ENCODE data around the gene RPS28. TPM values are rescaled to one million over a fixed set of nuclear protein-coding genes. Genes with fewer than 3 reads are reported as not detected.

Gene RPS28
- total RNA-seq, 1 experiment from 2014 or later = 1,515 TPM

GRCh38 chr19:8320564-8321066 lies 681 bp upstream of the RPS28 start:
- Mint-ChIP-seq H3K36me3 (ENCODE audit: insufficient read depth, unreplicated experiment) (peaks cover 61% of the 10 kb centered on the region), H3K4me3 (ENCODE audit: unreplicated experiment) (peak overlapping the region; percentile 100), H3K4me1 (ENCODE audit: low read depth, unreplicated experiment) (peaks cover 7% of the 10 kb centered on the region), H3K27me3 (ENCODE audit: insufficient read depth, unreplicated experiment) (no peaks in the 10 kb centered on the region), H3K9me3 (ENCODE audit: unreplicated experiment) (no peaks in the 10 kb centered on the region), H3K27ac (ENCODE audit: unreplicated experiment) (peak overlapping the region; percentile 99)
- TF ChIP-seq CTCF (IDR thresholded peaks at IDR 0.05; ENCODE audit: insufficient read depth in 1 of 2, low read depth in 1 of 2, low read length in 1 of 2, severe bottlenecking in 1 of 2, unreplicated experiment in 1 of 2) = no peak
- intact Hi-C loops (cut with micrococcal nuclease; ENCODE audit: unreplicated experiment) = loop anchor here (2.0 kb wide), 1 partner anchor 162 kb away; no protein-coding TSS in a partner anchor
- H3K9me3 ChIP-seq = no peaks in the 10 kb centered on the region
- H3K27me3 ChIP-seq (replicated peaks; ENCODE audit: control insufficient read depth, insufficient read depth, low read length) = no peaks in the 10 kb centered on the region
- H3K4me1 ChIP-seq = peaks cover 9% of the 10 kb centered on the region
- ChIA-PET CTCF (interaction anchor here (0.5 to 1.3 kb wide), 2 partner anchors 19 to 33 kb away, joined by 4 to 5 read pairs; no protein-coding TSS in a partner anchor), POLR2A (interaction anchor here (0.5 to 1.3 kb wide), 3 partner anchors 14 to 92 kb away, joined by 3 to 12 read pairs (median 3); partner anchors contain the start of gene MARCHF2)
- H3K36me3 ChIP-seq (ENCODE audit: control insufficient read depth, insufficient read depth, low read length) = peaks cover 4% of the 10 kb centered on the region
- no TSS peak for BruUV-seq (replicated peaks)
- H3K4me3 ChIP-seq (ENCODE audit: low read depth, low read length) = peak overlapping the region; percentile 79
- no peak for DNase-seq

- Mint-ChIP-seq H3K36me3 (ENCODE audit: insufficient read depth, unreplicated experiment) (peaks cover 71% of the 10 kb centered on the region), H3K4me1 (ENCODE audit: low read depth, unreplicated experiment) (peaks cover 7% of the 10 kb centered on the region), H3K4me3 (ENCODE audit: unreplicated experiment) (peak overlapping the region; percentile 100), H3K27me3 (ENCODE audit: insufficient read depth, unreplicated experiment) (no peaks in the 10 kb centered on the region), H3K9me3 (ENCODE audit: unreplicated experiment) (no peaks in the 10 kb centered on the region), H3K27ac (ENCODE audit: unreplicated experiment) (peak overlapping the region; percentile 99)
- no peaks in the 10 kb centered on the region for H3K27me3 ChIP-seq (replicated peaks; ENCODE audit: control insufficient read depth, insufficient read depth, low read length)
- DNase-seq = no peak
- ChIA-PET CTCF (interaction anchor here (0.6 to 1.1 kb wide), 2 partner anchors 13 to 55 kb away, joined by 3 read pairs; no protein-coding TSS in a partner anchor), POLR2A (interaction anchor here (0.6 to 0.8 kb wide), 3 partner anchors 7 to 17 kb away, joined by 5 to 9 read pairs (median 6); no protein-coding TSS in a partner anchor)
- peaks cover 9% of the 10 kb centered on the region for H3K4me1 ChIP-seq
- intact Hi-C loops (cut with micrococcal nuclease; ENCODE audit: unreplicated experiment) = loop anchor here (2.0 kb wide), 1 partner anchor 163 kb away; no protein-coding TSS in a partner anchor
- H3K4me3 ChIP-seq (ENCODE audit: low read depth, low read length) = peak overlapping the region; percentile 79
- TF ChIP-seq CTCF (IDR thresholded peaks at IDR 0.05; ENCODE audit: insufficient read depth in 1 of 2, low read depth in 1 of 2, low read length in 1 of 2, severe bottlenecking in 1 of 2, unreplicated experiment in 1 of 2) = no peak
- BruUV-seq (replicated peaks) = no TSS peak
- H3K9me3 ChIP-seq = no peaks in the 10 kb centered on the region
- H3K36me3 ChIP-seq (ENCODE audit: control insufficient read depth, insufficient read depth, low read length) = peaks cover 4% of the 10 kb centered on the region
Observed at GRCh38 chr19:8321986-8322637, 816 bp downstream of the RPS28 start.

- peaks cover 7% of the 10 kb centered on the region for H3K4me1 Mint-ChIP-seq (ENCODE audit: low read depth, unreplicated experiment)
- peak overlapping the region; percentile 99 for H3K27ac Mint-ChIP-seq (ENCODE audit: unreplicated experiment)
- H3K27me3 Mint-ChIP-seq (ENCODE audit: insufficient read depth, unreplicated experiment) = no peaks in the 10 kb centered on the region
- Histone ChIP-seq H3K27me3 (replicated peaks; ENCODE audit: control insufficient read depth, insufficient read depth, low read length) (no peaks in the 10 kb centered on the region), H3K4me3 (ENCODE audit: low read depth, low read length) (peak overlapping the region; percentile 79), H3K36me3 (ENCODE audit: control insufficient read depth, insufficient read depth, low read length) (peaks cover 4% of the 10 kb centered on the region), H3K4me1 (peaks cover 9% of the 10 kb centered on the region), H3K9me3 (no peaks in the 10 kb centered on the region)
- peaks cover 72% of the 10 kb centered on the region for H3K36me3 Mint-ChIP-seq (ENCODE audit: insufficient read depth, unreplicated experiment)
- intact Hi-C loops (cut with micrococcal nuclease; ENCODE audit: unreplicated experiment) = no loop called here
- no peaks in the 10 kb centered on the region for H3K9me3 Mint-ChIP-seq (ENCODE audit: unreplicated experiment)
- ChIA-PET CTCF (no interaction called here), POLR2A (no interaction called here)
- no TSS peak for BruUV-seq (replicated peaks)
- no peak for TF ChIP-seq CTCF (IDR thresholded peaks at IDR 0.05; ENCODE audit: insufficient read depth in 1 of 2, low read depth in 1 of 2, low read length in 1 of 2, severe bottlenecking in 1 of 2, unreplicated experiment in 1 of 2)
- no peak for DNase-seq
- H3K4me3 Mint-ChIP-seq (ENCODE audit: unreplicated experiment) = peak overlapping the region; percentile 100
Observed at GRCh38 chr19:8322638-8322997, 1.3 kb downstream of the RPS28 start.

Measured in Caco-2 (cell line).